OCI-LY7 (cell line): ENCODE results near the gene FBH1. TPM values are rescaled to one million over a fixed set of nuclear protein-coding genes. Genes with fewer than 3 reads are reported as not detected.

Experiments used
- BruUV-seq: library from RNA; stranded (reverse); fragments of 400-500 nt; replicated peaks from 2 replicates; lab custom pipeline; 2021; lab: Mats Ljungman, UMichigan
- CTCF ChIA-PET: fragments of 300-600 bp; sonication (Branson Sonifier 250); formaldehyde crosslinking; loops from one replicate; lab custom pipeline; 2022; ENCODE audit warnings: antibody characterized with exemption; ENCODE audit not compliant: unreplicated experiment; lab: Charles Lee
- POLR2A ChIA-PET: fragments of 300-600 bp; sonication (Branson Sonifier 250); formaldehyde crosslinking; loops from one replicate; lab custom pipeline; 2022; ENCODE audit warnings: antibody characterized with exemption; lab: Charles Lee
- DNase-seq: peaks from one replicate; pipeline ENCODE4 v3.0.0-alpha.2; 2015; ENCODE audit warnings: low spot score
- H2AFZ ChIP-seq: fragments of 200-600 bp; sonication (generic), shearing (Covaris generic); 2 replicates; pipeline ENCODE4 v1.6.1; 2014; ENCODE audit warnings: mild to moderate bottlenecking, antibody characterized with exemption, low read length, moderate library complexity
- H3K27ac ChIP-seq: fragments of 200-600 bp; sonication (generic); 2 replicates; pipeline ENCODE4 v1.5.1; 2014; ENCODE audit warnings: mixed run types, low read depth, mild to moderate bottlenecking, moderate library complexity, low read length, inconsistent platforms; ENCODE audit not compliant: poor library complexity, severe bottlenecking
- H3K36me3 ChIP-seq: fragments of 200-600 bp; sonication (generic); 2 replicates; pipeline ENCODE4 v1.6.1; 2014; ENCODE audit warnings: mild to moderate bottlenecking, antibody characterized with exemption, low read length, moderate library complexity, mixed read lengths; ENCODE audit not compliant: insufficient read depth
- H3K4me1 ChIP-seq: fragments of 200-600 bp; sonication (generic); 2 replicates; pipeline ENCODE4 v1.5.1; 2014; ENCODE audit warnings: mild to moderate bottlenecking, low read length; ENCODE audit not compliant: insufficient read depth, poor library complexity, severe bottlenecking
- H3K4me2 ChIP-seq: fragments of 200-600 bp; sonication (generic); 2 replicates; pipeline ENCODE4 v1.6.1; 2014; ENCODE audit warnings: mild to moderate bottlenecking, low read length
- H3K4me3 ChIP-seq: fragments of 200-600 bp; sonication (generic); 2 replicates; pipeline ENCODE4 v1.5.1; 2014; ENCODE audit warnings: mild to moderate bottlenecking, low read depth, low read length; ENCODE audit not compliant: poor library complexity, severe bottlenecking
- H3K79me2 ChIP-seq: fragments of 200-600 bp; sonication (generic); 2 replicates; pipeline ENCODE4 v1.6.1; 2016; ENCODE audit warnings: low read depth, mild to moderate bottlenecking, low read length, moderate library complexity, mixed read lengths; ENCODE audit not compliant: insufficient read depth
- H3K9me2 ChIP-seq: fragments of 200-600 bp; sonication (generic); 2 replicates; pipeline ENCODE4 v1.6.1; 2016; ENCODE audit warnings: mild to moderate bottlenecking, low read length, mixed read lengths; ENCODE audit not compliant: insufficient read depth
- H3K9me3 ChIP-seq: fragments of 200-600 bp; sonication (generic); 2 replicates; pipeline ENCODE4 v1.6.1; 2014; ENCODE audit warnings: mild to moderate bottlenecking, mixed run types, low read length, mixed read lengths
- H4K20me1 ChIP-seq: fragments of 200-600 bp; sonication (generic); 2 replicates; pipeline ENCODE4 v1.6.1; 2014; ENCODE audit warnings: mild to moderate bottlenecking, antibody characterized with exemption, low read length, moderate library complexity, mixed read lengths; ENCODE audit not compliant: insufficient read depth
- CTCF ChIP-seq: fragments of 200-600 bp; sonication (generic); conservative IDR thresholded peaks from 2 replicates; pipeline ENCODE4 v1.5.1; 2014; ENCODE audit warnings: mild to moderate bottlenecking, antibody characterized with exemption, low read length, moderate library complexity, mixed read lengths
- EZH2phosphoT487 ChIP-seq: fragments of 200-600 bp; sonication (generic); IDR thresholded peaks from 2 replicates; pipeline ENCODE4 v1.6.1; 2018; ENCODE audit warnings: low read depth, borderline replicate concordance, mild to moderate bottlenecking, mixed run types, antibody characterized with exemption, low read length, moderate library complexity, mixed read lengths
- intact Hi-C: fragments of 100-400 bp; cut with micrococcal nuclease; formaldehyde crosslinking; loops from one replicate; pipeline ENCODE4 v1.10.0; 2022; ENCODE audit not compliant: unreplicated experiment
- total RNA-seq, 2 experiments: library from RNA; depleted of rRNA in 1 of 2; stranded (reverse); fragments of >200 nt in 1 of 2; shearing (Covaris generic) in 1 of 2; gene quantifications; 2 replicates each; pipeline ENCODE4 v1.2.3, GENCODE V29; 2014 to 2022

FBH1 gene
- total RNA-seq, 2 experiments from 2014 or later = 58.1 to 65.6 TPM

DNA sequence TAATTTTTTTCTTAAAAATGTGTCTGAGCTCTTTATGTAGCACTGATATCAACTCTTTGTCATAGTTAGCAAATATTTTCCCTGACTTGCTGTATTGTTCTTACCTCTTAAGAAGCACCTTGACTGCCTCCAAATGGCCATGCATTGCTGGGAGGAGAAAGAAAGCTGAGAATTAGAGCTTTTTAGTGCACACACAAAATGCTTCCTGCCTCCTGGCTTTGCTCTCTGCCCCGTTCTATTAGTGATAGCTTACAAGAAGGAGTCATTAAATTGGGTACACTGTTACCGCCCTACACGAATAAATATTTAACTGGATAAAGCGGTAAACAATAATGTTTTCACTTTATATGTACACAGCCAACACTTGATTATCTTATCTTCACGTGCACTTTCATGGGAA, 4.4 kb upstream of the FBH1 start:
- H3K36me3 ChIP-seq = peaks cover 52% of the 10 kb centered on the region
- POLR2A ChIA-PET = interaction anchor here (0.7 to 1.8 kb wide), 9 partner anchors 8 to 198 kb away, joined by 3 to 5 read pairs (median 3); no protein-coding TSS in a partner anchor
- H3K79me2 ChIP-seq = peaks cover 10% of the 10 kb centered on the region
- no TSS peak for BruUV-seq
- H3K9me2 ChIP-seq = no peaks in the 10 kb centered on the region
- peaks cover 18% of the 10 kb centered on the region for H3K4me1 ChIP-seq
- no peak overlapping the region for H3K4me2 ChIP-seq
- CTCF ChIA-PET = no interaction called here
- intact Hi-C loops = loop anchor here (5.0 kb wide), 1 partner anchor 108 kb away; no protein-coding TSS in a partner anchor
- no peak overlapping the region for H3K27ac ChIP-seq
- H4K20me1 ChIP-seq = peaks cover 8% of the 10 kb centered on the region; the same call in 1 of the 2 replicates
- TF ChIP-seq EZH2phosphoT487 (no peak), CTCF (no peak)
- DNase-seq = no peak
- no peak overlapping the region for H2AFZ ChIP-seq
- H3K4me3 ChIP-seq = no peak overlapping the region
- H3K9me3 ChIP-seq = no peaks in the 10 kb centered on the region

- no peak overlapping the region for H2AFZ ChIP-seq
- POLR2A ChIA-PET = interaction anchor here (0.6 to 1.8 kb wide), 10 partner anchors 19 to 99 kb away, joined by 3 to 5 read pairs (median 4); no protein-coding TSS in a partner anchor
- intact Hi-C loops = loop anchor here (5.0 kb wide), 1 partner anchor 110 kb away; no protein-coding TSS in a partner anchor
Observed at GRCh38 chr10:5887029-5887428, 3.0 kb upstream of the FBH1 start.

More at GRCh38 chr10:5887029-5887428, 3.0 kb upstream of the FBH1 start:
- no peak for DNase-seq
- no peaks in the 10 kb centered on the region for H3K9me3 ChIP-seq
- no peak overlapping the region for H3K4me2 ChIP-seq
- peaks cover 26% of the 10 kb centered on the region for H3K4me1 ChIP-seq
- H4K20me1 ChIP-seq = peaks cover 8% of the 10 kb centered on the region; the same call in 1 of the 2 replicates
- H3K27ac ChIP-seq = no peak overlapping the region
- CTCF ChIA-PET = no interaction called here
- no peak overlapping the region for H3K4me3 ChIP-seq
- H3K79me2 ChIP-seq = peaks cover 23% of the 10 kb centered on the region
- H3K36me3 ChIP-seq = peaks cover 49% of the 10 kb centered on the region
- no TSS peak for BruUV-seq
- H3K9me2 ChIP-seq = no peaks in the 10 kb centered on the region
- no peak for TF ChIP-seq EZH2phosphoT487
- no peak for TF ChIP-seq CTCF
